IPS DF 19.7 (cell line): Measurements from ENCODE around the gene BTNL9.
"Not testable (repeated sequence)": the region's sequence is repeated elsewhere in the genome, so short reads cannot be mapped to it uniquely, and the experiment has no call there.

ENCODE experiments used
- DNase-seq: peaks from one replicate; pipeline ENCODE4 v3.0.0-alpha.2; 2013; ENCODE audit warnings: low read depth, low spot score

BTNL9 gene

DNA sequence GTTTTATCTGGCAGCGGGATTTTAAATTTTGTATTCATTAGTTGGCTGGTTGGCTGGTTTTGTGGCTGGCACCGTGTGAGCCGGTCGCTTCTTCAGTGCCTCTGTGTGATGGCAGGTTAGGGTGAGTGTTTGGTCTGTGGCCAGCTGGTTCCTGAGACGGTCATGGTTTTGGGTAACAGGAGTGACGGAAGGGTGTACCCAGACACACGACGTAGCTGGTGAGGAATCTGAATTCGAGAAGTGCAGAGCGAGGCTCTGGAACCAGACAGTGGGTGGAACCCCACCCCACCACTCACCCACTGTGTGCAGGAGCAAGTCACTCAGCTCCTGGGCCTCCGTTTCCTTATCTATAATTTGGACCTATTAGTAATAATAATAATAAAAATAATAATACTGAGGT, 2.7 kb downstream of the BTNL9 start:
- no peak for DNase-seq

DNA sequence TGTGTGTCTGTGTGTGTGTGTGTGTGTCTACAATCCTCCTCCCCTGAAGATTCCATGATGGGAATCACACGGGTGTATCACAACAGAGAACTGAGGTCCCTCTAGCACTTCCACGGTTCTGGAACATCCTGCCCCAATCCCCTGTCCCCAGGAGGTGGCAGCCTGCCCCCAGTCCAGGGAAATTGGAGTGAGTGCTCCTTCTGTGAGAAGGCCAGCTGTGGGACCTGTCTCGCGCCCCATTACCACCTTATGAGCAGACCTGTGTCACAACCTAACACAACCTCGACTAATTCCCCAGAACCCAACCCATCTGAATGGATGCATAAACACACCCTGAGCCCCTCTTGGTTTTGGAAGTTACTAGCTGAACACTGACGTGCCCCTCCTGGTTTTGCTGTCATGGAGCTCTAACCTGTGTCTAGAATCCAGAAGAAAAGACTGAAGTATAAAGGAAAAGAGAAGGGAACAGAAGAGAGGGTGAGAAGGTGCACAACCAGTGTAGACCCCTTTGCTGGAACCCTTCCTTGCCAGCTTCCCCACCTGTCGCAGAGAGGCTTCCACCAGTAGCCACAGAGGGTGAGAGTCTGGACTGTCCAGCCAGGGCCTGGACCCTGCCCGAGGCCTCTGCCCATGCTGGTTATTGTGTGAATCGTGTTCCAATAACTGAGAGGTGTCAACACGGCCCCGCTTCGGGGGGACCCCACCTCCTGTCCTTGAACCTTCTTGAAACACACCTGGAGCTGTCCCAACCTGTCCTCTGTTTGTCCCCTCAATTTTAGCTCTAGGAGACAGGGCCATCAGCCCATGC, 3.4 kb downstream of the BTNL9 start:
- DNase-seq, result no peak

DNA sequence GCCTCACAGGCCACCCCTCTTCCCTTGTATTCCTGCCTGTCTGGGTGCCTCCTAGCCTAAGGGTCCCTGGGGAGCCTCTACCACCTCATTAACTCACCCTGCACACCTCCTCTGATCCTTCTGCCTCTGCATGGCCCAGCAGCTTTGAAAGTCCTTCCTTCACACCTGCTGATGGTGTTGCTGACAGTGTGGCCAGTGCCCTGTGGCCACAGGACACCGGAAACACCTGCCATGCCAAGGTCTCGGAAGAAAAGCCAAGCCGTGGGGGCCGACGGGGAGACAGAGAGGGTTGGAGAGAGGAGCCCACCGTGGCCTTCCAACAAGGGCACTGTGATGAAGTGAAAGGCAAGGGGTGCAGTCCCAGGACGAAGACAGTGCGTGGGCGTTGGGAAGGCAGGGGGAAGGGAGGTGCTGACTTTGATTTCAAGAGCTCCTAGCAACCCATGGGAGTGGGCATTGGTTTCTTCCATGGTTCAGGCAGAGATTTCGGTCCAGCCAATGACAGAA, 4.1 kb downstream of the BTNL9 start:
- no peak for DNase-seq

DNA sequence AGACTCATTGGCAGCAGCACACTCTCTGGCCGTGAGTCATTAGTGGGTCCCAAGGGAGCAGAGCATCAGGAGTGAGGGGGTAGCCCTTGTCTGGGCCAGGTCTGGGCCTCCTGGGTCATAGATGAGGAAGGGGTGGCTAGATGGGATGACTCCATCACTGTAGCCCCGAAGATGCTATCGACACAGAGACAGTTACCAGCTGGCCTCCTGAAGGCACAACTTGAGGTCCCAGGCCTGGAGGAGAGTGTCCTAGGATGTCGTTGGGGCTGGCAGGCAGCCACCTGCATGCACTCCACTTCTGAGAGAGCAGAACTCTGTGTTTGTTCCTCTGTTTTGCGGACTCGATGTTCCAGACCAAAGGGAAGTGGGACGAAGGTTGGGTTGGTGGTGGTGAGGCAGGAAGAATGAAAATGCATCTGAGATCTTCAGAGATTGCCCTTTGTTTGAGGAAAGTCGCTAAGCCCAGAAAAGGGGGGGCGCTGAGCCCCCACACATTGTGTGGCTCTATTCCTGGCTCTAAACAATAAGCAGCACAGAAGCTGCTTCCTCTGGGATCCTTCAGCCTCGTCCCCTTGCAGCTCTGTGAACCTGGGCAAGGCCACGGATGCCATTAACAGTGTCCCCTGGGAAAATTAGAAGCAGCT, 4.7 kb downstream of the BTNL9 start:
- DNase-seq, result no peak

DNA sequence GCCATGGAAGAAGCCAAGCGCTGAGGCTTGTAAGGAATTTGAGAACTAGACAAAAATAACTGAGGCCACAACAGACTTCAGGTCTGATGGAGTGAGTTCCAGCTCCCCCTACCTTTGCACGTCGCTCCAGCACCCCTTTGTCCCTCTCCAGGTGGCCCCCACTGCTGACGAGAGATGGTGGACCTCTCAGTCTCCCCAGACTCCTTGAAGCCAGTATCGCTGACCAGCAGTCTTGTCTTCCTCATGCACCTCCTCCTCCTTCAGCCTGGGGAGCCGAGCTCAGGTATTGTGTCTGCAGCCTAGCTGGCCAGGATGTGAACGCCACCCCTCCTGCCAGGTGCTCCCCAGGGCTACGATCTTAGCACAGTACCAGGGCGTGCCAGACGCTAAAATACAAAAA, 5.2 kb downstream of the BTNL9 start:
- no peak for DNase-seq

DNA sequence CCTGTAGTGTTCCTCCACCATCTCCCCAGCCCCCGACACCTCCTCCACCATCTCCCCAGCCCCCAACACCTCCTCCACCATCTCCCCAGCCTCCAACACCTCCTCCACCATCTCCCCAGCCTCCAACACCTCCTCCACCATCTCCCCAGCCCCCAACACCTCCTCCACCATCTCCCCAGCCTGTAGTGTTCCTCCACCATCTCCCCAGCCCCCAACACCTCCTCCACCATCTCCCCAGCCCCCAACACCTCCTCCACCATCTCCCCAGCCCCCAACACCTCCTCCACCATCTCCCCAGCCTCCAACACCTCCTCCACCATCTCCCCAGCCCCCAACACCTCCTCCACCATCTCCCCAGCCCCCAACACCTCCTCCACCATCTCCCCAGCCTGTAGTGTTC, 5.8 kb downstream of the BTNL9 start:
- DNase-seq, result not testable (repeated sequence)

DNA sequence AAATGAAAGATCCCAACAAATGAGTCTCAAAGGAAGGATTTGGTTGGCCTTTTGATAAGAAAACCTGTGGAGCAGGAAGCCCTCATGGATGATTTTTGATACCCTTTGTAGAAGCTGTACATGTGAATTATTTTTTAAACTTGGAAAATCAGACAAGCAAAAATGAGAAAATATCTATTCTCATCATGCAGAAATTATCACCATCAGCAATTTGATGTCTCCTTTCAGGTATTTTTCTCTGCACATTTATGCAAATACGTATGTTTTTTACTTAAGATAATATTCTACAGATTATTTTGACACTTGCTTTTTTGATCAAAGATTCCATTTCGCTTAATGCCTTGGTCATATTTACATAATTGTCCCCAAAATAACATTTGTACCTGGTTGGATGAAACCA, 7.2 kb downstream of the BTNL9 start:
- DNase-seq, result no peak

DNA sequence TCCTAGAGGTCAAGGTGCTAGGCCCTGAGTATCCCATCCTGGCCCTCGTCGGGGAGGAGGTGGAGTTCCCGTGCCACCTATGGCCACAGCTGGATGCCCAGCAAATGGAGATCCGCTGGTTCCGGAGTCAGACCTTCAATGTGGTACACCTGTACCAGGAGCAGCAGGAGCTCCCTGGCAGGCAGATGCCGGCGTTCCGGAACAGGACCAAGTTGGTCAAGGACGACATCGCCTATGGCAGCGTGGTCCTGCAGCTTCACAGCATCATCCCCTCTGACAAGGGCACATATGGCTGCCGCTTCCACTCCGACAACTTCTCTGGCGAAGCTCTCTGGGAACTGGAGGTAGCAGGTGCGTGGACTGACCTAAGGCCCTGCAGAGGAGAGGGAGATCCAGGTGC, 7.9 kb downstream of the BTNL9 start:
- no peak for DNase-seq

DNA sequence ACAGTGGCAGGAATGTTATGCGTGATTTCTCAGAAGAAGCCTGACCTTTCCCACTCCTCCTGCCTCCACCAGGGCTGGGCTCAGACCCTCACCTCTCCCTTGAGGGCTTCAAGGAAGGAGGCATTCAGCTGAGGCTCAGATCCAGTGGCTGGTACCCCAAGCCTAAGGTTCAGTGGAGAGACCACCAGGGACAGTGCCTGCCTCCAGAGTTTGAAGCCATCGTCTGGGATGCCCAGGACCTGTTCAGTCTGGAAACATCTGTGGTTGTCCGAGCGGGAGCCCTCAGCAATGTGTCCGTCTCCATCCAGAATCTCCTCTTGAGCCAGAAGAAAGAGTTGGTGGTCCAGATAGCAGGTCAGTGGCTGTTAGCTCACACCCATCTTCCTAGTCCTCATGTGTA, 9.9 kb downstream of the BTNL9 start:
- no peak for DNase-seq

DNA sequence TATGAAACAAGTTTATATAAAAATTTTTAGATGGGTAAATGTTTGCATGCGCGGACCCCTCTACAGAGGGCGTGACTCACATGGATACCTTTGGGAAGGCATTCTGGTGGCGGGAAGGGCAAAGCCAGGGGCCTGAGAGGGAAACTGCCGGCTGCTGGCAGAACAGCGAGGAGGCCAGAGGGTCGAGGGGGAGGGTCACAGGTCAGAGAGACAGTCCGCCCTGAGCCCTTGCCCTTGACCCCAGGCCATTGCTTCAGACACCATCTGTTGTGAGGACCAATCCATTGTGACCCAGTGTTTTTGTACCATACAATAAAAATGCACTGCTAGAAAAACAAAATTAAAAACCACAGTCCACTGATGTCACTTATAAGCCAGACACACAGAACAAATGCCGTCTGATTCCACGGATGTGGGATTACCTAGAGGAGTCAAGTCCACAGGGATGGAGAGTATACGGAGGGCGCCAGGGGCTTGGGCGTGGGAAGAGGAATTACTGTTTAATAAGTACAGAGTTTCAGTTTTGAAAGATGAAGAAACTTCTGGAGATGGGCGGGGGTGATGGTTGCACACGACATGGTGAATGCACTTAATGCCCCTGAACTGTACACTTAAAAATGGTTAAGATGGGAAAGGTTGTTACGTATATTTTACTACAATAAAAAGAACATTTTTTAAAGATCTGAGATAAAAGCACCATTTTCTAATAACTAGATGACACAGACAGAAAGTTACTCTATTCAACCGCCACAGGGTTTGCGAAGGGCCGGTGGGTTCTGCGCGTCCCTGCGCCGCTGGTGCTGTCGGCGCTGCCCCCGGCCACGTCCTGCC, 12.0 kb downstream of the BTNL9 start:
- DNase-seq, result no peak

DNA sequence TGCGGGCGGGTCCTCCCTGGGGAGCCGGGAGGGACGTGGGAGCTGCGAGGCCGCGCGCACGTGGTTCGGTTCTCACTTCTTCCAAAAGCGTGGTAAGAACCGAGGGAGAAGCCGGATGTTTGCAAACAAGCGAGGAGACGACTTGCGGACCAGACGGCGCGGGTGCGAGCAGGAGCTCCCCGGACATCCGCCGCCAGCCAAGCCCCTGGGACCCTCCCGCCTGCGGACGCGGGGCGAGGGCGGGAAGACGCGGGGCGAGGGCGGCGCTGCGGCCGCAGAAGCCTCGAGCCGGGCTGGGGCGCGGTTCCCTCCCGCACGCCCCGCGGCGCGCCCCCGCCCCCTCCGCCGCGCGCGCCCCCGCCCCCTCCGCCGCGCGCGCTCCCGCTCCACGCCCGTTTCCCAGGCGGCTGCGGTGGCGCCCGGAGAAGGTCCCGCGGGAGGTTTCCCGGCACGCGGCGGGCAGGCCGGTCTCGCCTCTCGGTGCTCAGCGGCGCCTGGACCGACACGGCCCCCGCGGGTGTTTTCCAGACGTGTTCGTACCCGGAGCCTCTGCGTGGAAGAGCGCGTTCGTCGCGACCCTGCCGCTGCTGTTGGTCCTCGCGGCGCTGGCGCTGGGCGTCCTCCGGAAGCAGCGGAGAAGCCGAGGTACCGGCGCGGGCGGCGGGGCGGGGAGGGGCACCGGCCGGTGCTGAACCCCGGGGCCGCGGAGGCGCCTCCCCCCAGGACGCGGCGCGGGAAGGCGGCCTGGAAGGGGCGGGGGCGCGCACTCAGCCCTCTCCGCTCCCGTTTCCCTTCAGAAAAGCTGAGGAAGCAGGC, 12.8 kb downstream of the BTNL9 start:
- DNase-seq, result no peak

DNA sequence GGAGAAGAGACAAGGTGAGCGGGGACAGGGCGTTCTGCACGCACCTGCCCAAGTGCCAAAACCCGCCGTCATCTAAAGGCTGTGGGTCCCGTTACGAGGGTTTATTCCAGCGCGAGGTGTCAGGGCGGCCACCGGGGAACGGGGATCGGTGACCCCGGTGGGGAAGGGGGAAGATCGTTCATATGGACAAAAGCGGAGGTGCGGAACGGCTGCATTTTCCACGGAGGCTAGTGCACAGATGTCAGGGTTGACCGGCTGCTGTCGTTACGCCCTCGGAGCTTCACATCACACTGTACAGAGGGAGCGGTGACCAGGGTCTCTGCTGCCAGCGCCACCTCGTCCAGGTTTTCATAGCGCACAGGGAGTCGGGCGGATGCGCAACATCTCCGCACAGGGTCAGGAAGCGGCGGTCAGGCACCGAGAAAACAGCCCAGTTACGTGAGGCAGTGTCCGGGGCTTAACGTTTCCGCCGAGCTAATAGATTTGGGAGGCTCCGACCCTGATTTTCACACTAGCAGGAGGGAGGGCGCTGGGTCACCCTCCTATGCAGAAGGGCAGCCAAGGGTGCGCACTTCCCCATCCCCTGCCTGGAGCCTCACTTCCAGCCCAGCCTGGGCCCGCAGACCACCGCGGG, 13.5 kb downstream of the BTNL9 start:
- DNase-seq, result no peak

DNA sequence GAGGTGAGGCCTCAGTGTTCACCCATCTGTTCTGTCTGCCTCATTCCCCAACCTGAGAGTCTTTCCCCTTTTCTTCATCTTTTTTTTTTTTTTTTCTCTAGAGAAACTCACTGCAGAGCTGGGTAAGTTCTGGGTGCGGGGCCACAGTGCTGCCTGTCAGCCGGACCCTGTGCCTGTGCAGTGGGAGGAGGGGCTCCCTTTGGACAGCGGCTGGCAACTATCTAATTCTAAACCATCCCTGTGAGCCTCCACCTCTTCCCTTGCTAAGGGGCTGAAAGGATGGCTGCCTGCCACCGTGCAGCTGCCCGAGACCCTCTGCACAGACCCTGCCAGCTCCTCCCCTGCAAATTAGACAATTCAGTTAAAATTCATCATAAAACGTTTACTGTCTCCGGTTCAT, 14.1 kb downstream of the BTNL9 start:
- no peak for DNase-seq

DNA sequence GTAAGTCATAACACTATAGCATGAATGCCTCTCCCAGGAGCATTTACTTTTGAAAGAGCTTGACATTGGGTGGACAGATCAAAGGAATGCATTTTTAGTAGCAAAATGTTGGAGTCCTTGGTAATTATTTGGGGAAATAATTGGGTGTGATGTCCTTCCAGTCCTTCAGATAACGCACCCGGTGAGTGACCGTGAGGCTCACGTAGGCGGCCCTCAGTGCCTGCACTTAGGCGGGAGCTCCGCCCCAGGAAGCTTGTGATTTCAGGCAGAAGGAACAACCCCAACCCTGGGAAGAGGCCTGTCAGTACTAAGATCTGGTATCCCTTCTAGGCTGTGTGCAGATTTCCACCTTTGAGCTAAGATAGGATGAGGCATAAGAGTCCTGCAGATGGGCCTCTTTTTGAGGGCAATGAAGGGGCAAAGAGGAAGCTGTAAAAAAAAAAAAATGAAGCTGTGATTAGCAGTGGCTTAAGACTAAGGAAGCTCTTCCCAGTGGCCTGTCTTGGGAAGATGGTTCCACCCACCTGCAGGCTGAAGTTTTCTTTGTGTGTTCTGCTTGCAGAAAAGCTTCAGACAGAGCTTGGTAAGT, 14.9 kb downstream of the BTNL9 start:
- no peak for DNase-seq

DNA sequence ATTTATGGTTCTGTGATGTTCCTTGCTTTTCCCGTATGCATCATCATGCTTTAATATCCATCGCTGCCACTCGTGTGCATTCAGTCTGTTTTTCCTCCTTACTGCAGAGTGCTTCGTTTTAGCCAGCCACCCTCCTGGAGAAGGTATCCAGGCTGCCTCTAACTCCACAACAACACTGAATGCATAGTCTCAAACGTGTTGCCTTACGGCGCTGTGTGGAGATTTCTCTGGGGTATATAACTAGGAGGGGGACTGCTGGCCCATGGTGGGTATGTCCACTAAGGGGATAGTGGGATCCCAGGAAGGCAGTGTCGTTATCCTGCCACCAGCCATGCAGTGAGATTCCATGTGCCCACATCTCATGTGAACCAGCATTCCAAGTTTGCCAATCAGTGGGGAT, 16.4 kb downstream of the BTNL9 start:
- no peak for DNase-seq

DNA sequence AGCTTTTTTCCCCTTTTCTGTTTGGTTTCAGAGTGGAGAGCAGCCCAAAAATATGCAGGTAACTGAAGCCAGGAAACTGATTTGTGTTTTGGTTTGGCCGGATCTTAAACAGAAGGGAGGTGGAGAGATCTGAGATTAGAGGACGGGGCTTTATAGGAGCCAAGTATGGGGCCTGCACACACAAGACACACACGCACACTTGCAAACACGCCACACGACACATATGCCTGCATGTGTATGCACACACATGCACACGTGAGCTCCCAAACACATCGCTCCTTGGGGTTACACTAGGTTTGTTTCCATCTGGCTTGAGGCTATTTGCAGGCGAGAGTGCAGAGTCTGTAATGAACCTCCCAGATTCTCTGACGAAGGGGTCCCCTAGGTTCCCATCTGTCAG, 18.3 kb downstream of the BTNL9 start:
- no peak for DNase-seq

DNA sequence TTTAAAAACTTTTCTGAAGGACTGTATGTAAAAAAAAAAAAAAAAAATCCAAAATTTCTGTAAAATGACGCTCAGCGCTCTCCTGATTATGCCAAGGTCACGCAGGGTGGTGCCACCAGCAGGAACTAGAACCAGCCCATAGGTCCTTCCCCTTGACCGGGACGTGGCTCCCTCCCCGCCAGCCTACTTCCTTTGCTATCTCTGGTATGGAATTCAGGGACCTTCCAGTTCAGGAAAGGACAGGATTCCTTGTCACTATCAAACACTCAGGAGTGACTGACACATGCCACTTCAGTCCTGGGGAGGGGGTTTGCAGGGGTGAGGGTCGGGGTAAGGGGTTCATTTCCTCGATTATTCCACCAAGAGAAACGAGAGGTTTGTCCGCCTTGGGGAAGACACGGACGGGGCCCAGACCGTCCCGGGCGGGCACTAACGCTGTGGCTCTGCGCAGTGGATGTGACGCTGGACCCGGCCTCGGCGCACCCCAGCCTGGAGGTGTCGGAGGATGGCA, 18.8 kb downstream of the BTNL9 start:
- no peak for DNase-seq

DNA sequence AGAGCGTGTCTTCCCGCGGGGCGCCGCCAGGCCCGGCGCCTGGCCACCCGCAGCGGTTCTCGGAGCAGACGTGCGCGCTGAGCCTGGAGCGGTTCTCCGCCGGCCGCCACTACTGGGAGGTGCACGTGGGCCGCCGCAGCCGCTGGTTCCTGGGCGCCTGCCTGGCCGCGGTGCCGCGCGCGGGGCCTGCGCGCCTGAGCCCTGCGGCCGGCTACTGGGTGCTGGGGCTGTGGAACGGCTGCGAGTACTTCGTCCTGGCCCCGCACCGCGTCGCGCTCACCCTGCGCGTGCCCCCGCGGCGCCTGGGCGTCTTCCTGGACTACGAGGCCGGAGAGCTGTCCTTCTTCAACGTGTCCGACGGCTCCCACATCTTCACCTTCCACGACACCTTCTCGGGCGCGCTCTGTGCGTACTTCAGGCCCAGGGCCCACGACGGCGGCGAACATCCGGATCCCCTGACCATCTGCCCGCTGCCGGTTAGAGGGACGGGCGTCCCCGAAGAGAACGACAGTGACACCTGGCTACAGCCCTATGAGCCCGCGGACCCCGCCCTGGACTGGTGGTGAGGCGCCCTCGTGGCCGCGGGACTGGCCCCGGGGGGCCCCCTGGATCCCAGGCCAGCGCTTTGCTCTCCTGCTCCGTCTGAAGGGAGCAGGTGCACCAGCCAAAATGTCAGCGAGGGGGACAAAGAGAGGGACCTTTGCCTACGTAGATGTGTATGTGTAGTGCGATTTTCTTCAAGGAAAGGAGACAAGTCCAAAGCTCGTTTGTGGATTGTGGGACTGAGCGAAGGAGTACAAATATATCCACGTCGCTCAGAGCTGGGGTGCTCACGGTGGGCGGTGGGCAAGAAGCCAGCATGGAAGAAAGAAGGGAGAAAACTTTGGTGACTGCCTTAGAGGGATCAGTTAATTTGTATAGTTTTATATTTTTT, 19.5 kb downstream of the BTNL9 start:
- DNase-seq, result no peak

DNA sequence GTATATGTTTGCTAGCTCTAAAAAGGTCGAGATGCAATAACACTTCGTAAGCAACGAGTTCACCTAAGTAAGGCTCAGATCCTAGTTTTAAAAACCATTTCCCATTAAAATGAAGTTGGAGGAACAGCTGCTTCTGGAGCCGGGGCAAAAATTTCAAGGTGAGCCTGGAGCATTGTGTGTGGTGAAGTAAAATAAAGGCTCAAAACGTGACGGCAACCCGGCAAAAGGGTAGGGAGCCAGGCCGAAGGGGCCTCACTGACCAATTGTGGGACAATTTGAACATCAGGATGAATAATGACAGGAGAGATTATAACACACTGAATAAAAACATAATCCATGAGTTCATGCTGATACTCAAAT, 20.1 kb downstream of the BTNL9 start:
- DNase-seq, result no peak
